ENCODE measurements around the gene DLX4. TPM values are rescaled to one million over a fixed set of nuclear protein-coding genes. Genes with fewer than 3 reads are reported as not detected.

DLX4 gene
- total and polyA plus RNA-seq, 12 donors = 0.03 to 0.26 TPM; not detected in 10

DNA sequence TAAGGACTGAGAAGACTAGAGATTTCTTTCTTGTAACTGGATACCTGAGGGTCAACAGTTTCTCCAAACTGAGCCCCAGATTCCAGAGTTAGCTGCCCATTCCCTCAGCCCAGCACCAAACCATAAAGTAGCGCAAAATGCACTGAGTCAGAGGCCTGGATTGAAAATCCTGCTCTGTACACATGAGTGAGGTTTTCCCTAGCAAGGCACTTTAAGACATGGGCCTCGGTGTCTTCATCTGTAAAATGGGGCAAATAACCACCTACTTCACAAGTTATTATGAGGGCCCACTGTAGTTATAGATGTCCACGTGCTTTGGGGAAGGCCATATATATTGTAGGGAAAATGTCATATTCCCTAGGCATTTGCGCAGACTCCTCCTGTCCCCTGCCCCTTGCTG is 10.3 kb upstream of the DLX4 start:
- no peak for DNase-seq

GRCh38 chr17:49959183-49959935 is 9.6 kb upstream of the DLX4 start:
- H3K27me3 ChIP-seq = peaks cover 8 to 79% (median 61%) of the 10 kb centered on the region in 7 donors
- intact Hi-C loops (cut with DNase I) = no loop called here
- no peak for DNase-seq
- no peak overlapping the region for H3K27ac ChIP-seq
- H3K4me3 ChIP-seq = no peak overlapping the region
- peaks cover 5 to 8% (median 7%) of the 10 kb centered on the region in 9 donors for H3K4me1 ChIP-seq
- H3K9me3 ChIP-seq = no peaks in the 10 kb centered on the region
- no peaks in the 10 kb centered on the region for H3K36me3 ChIP-seq
- WGBS, 2 donors = 61 to 74% methylated on average over 8 of the region's 8 CpGs
- TF ChIP-seq, protein P1, sequence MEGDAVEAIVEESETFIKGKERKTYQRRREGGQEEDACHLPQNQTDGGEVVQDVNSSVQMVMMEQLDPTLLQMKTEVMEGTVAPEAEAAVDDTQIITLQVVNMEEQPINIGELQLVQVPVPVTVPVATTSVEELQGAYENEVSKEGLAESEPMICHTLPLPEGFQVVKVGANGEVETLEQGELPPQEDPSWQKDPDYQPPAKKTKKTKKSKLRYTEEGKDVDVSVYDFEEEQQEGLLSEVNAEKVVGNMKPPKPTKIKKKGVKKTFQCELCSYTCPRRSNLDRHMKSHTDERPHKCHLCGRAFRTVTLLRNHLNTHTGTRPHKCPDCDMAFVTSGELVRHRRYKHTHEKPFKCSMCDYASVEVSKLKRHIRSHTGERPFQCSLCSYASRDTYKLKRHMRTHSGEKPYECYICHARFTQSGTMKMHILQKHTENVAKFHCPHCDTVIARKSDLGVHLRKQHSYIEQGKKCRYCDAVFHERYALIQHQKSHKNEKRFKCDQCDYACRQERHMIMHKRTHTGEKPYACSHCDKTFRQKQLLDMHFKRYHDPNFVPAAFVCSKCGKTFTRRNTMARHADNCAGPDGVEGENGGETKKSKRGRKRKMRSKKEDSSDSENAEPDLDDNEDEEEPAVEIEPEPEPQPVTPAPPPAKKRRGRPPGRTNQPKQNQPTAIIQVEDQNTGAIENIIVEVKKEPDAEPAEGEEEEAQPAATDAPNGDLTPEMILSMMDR (IDR thresholded peaks at IDR 0.05) = no peak
- ATAC-seq = no peak

More for the DNA sequence above, 10.3 kb upstream of the DLX4 start:
- TF ChIP-seq, protein P1 (IDR thresholded peaks at IDR 0.05) = no peak
- H3K4me3 ChIP-seq = no peak overlapping the region
- no peak for ATAC-seq
- H3K4me1 ChIP-seq = peaks cover 0 to 2% (median 1%) of the 10 kb centered on the region in 9 donors
- no peaks in the 10 kb centered on the region for H3K9me3 ChIP-seq
- H3K27me3 ChIP-seq = peaks cover 2 to 73% (median 55%) of the 10 kb centered on the region in 7 donors
- H3K36me3 ChIP-seq = no peaks in the 10 kb centered on the region
- 91 to 94% methylated on average over 4 of the region's 4 CpGs for WGBS, 2 donors
- intact Hi-C loops (cut with DNase I) = no loop called here
- H3K27ac ChIP-seq = no peak overlapping the region

GRCh38 chr17:49962599-49963308 is 6.2 kb upstream of the DLX4 start:
- 6 to 11% methylated on average over 11 of the region's 11 CpGs for WGBS, 2 donors
- Histone ChIP-seq H3K27ac (no peak overlapping the region), H3K9me3 (no peaks in the 10 kb centered on the region), H3K4me1 (peaks cover 8 to 26% (median 16%) of the 10 kb centered on the region in 9 donors), H3K27me3 (peaks cover 27 to 94% (median 87%) of the 10 kb centered on the region in 7 donors), H3K4me3 (no peak overlapping the region), H3K36me3 (no peaks in the 10 kb centered on the region)
- TF ChIP-seq, protein P1 (IDR thresholded peaks at IDR 0.05) = no peak
- ATAC-seq (no peak), DNase-seq (no peak)
- intact Hi-C loops (cut with DNase I) = no loop called here

- peaks cover 28 to 96% (median 90%) of the 10 kb centered on the region in 7 donors for H3K27me3 ChIP-seq
- no peak overlapping the region for H3K4me3 ChIP-seq
- peaks cover 8 to 29% (median 18%) of the 10 kb centered on the region in 9 donors for H3K4me1 ChIP-seq
- no peak overlapping the region for H3K27ac ChIP-seq
- intact Hi-C loops (cut with DNase I) = no loop called here
- no peaks in the 10 kb centered on the region for H3K9me3 ChIP-seq
- H3K36me3 ChIP-seq = no peaks in the 10 kb centered on the region
- TF ChIP-seq, protein P1 (IDR thresholded peaks at IDR 0.05) = no peak
- ATAC-seq = no peak
- no peak for DNase-seq
- 14 to 17% methylated on average over 4 of the region's 4 CpGs for WGBS, 2 donors
Measured at GRCh38 chr17:49963309-49963625, 5.7 kb upstream of the DLX4 start.
